Endodermal cell (in vitro differentiated cells): ENCODE results near the gene GRP. TPM values are rescaled to one million over a fixed set of nuclear protein-coding genes. Genes with fewer than 3 reads are reported as not detected.
"Not testable (repeated sequence)": the region's sequence is repeated elsewhere in the genome, so short reads cannot be mapped to it uniquely, and the experiment has no call there.

ENCODE experiments used
- DNase-seq: peaks from one replicate; pipeline ENCODE4 v3.0.0-alpha.2; 2017
- H3K27ac ChIP-seq: 2 replicates; pipeline ENCODE4 v1.5.1; 2013; ENCODE audit warnings: mild to moderate bottlenecking, low read depth, low read length, moderate library complexity
- H3K27me3 ChIP-seq: 2 replicates; pipeline ENCODE4 v1.6.1; 2013; ENCODE audit warnings: mild to moderate bottlenecking, low read length, moderate library complexity; ENCODE audit not compliant: insufficient read depth, control insufficient read depth, poor library complexity, severe bottlenecking
- H3K36me3 ChIP-seq: 2 replicates; pipeline ENCODE4 v1.7.0; 2013; ENCODE audit warnings: mild to moderate bottlenecking, low read length, moderate library complexity; ENCODE audit not compliant: control insufficient read depth, insufficient read depth
- H3K4me1 ChIP-seq: one replicate; pipeline ENCODE4 v1.7.0; 2013; ENCODE audit warnings: low read length; ENCODE audit not compliant: control insufficient read depth, insufficient read depth
- H3K4me3 ChIP-seq: 2 replicates; pipeline ENCODE4 v1.5.1; 2013; ENCODE audit warnings: mild to moderate bottlenecking, low read length, moderate library complexity
- H3K9ac ChIP-seq: 2 replicates; pipeline ENCODE4 v1.6.1; 2013; ENCODE audit warnings: mild to moderate bottlenecking, low read length, moderate library complexity; ENCODE audit not compliant: poor library complexity, severe bottlenecking; ENCODE audit errors: extremely low read depth
- H3K9me3 ChIP-seq: 2 replicates; pipeline ENCODE4 v1.6.1; 2013; ENCODE audit warnings: mild to moderate bottlenecking, low read length, moderate library complexity; ENCODE audit not compliant: control insufficient read depth
- H3K27ac Mint-ChIP-seq: 2 replicates; pipeline ENCODE4 v1.8.0; 2020; ENCODE audit warnings: mixed read lengths
- H3K27me3 Mint-ChIP-seq: 2 replicates; pipeline ENCODE4 v1.8.0; 2021; ENCODE audit warnings: mild to moderate bottlenecking, mixed read lengths; ENCODE audit not compliant: insufficient read depth
- H3K36me3 Mint-ChIP-seq: 2 replicates; pipeline ENCODE4 v1.8.0; 2020; ENCODE audit warnings: low read depth, mixed read lengths
- H3K4me1 Mint-ChIP-seq: 2 replicates; pipeline ENCODE4 v1.8.0; 2020; ENCODE audit warnings: mixed read lengths
- H3K4me3 Mint-ChIP-seq: 2 replicates; pipeline ENCODE4 v1.8.0; 2020; ENCODE audit warnings: mild to moderate bottlenecking, moderate library complexity, mixed read lengths
- H3K9me3 Mint-ChIP-seq: 2 replicates; pipeline ENCODE4 v1.8.0; 2020; ENCODE audit warnings: mild to moderate bottlenecking, mixed read lengths
- WGBS, 2 experiments: methylation state at CpG; one replicate each; pipeline versions ENCODE4 v1.1.5 to v1.1.7; 2013; ENCODE audit warnings: missing lambda C conversion rate in 2 of 2, mixed read lengths in 1 of 2; ENCODE audit not compliant: insufficient coverage in 1 of 2, insufficient read length in 1 of 2; 5-methylcytosine and 5-hydroxymethylcytosine counted together
- total RNA-seq, 2 donors: library from RNA; stranded (reverse); fragmentation: NEBNext Ultra II Directional in 1 of 2; extraction: Animal tissue kit (Norgen Biotek cat#: 25700) in 1 of 2; gene quantifications; 2 replicates in 1 of 2; 3 replicates in 1 of 2; pipeline ENCODE4 v1.2.1, GENCODE V29; 2021
- TF ChIP-seq, protein P1 (sequence below): fragments of 200-600 bp; sonication (generic); conservative IDR thresholded peaks from 2 replicates; pipeline ENCODE4 v1.5.0; 2021; ENCODE audit warnings: antibody characterized with exemption, mild to moderate bottlenecking

Gene GRP
- total RNA-seq, 2 donors from 2014 or later = 4.4 to 6.5 TPM

DNA sequence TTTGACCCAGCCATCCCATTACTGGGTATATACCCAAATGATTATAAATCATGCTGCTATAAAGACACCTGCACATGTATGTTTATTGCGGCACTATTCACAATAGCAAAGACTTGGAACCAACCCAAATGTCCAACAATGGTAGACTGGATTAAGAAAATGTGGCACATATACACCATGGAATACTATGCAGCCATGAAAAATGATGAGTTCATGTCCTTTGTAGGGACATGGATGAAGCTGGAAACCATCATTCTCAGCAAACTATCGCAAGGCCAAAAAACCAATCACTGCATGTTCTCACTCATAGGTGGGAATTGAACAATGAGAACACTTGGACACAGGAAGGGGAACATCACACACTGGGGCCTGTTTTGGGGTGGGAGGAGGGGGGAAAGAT lies 42.3 kb downstream of the GRP start:
- H3K27ac Mint-ChIP-seq, H3K36me3 Mint-ChIP-seq, H3K4me3 ChIP-seq, DNase-seq, H3K27ac ChIP-seq, H3K9ac ChIP-seq, H3K4me3 Mint-ChIP-seq, H3K4me1 ChIP-seq, H3K36me3 ChIP-seq, H3K4me1 Mint-ChIP-seq: not testable (repeated sequence)
- peaks cover 14% of the 10 kb centered on the region for H3K9me3 ChIP-seq
- WGBS, 2 experiments = 80% methylated on average over 1 of the region's 2 CpGs; no CpG with 5 or more reads in 1 of the 2 experiments
- peaks cover 56% of the 10 kb centered on the region for H3K27me3 ChIP-seq
- Mint-ChIP-seq H3K27me3 (peaks cover 99% of the 10 kb centered on the region), H3K9me3 (peaks cover 25% of the 10 kb centered on the region)

DNA sequence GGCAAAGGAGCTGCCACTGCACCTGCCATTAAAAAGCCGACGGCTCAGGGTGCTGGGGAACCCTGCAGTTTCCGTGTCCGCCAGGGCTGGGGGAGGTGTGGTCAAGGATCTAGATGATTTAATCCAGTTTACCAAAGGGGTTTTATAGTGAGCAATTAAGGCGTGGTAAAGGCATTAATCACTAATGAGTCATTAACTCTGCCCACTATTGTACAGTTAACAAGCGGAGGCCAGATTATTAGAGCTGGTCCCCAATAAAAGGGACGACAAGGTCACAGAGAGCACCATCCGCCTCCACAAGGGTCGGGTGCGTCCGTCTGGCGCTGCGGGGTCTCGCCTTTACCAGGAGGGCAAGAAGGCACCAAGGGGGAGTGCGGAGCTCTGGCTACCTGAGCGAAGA lies 43.7 kb downstream of the GRP start:
- Histone ChIP-seq H3K36me3 (no peaks in the 10 kb centered on the region), H3K27me3 (peaks cover 70% of the 10 kb centered on the region), H3K27ac (no peak overlapping the region), H3K9me3 (peaks cover 14% of the 10 kb centered on the region), H3K4me3 (no peak overlapping the region), H3K9ac (no peak overlapping the region), H3K4me1 (no peaks in the 10 kb centered on the region)
- H3K27ac Mint-ChIP-seq = no peak overlapping the region
- TF ChIP-seq, protein P1, sequence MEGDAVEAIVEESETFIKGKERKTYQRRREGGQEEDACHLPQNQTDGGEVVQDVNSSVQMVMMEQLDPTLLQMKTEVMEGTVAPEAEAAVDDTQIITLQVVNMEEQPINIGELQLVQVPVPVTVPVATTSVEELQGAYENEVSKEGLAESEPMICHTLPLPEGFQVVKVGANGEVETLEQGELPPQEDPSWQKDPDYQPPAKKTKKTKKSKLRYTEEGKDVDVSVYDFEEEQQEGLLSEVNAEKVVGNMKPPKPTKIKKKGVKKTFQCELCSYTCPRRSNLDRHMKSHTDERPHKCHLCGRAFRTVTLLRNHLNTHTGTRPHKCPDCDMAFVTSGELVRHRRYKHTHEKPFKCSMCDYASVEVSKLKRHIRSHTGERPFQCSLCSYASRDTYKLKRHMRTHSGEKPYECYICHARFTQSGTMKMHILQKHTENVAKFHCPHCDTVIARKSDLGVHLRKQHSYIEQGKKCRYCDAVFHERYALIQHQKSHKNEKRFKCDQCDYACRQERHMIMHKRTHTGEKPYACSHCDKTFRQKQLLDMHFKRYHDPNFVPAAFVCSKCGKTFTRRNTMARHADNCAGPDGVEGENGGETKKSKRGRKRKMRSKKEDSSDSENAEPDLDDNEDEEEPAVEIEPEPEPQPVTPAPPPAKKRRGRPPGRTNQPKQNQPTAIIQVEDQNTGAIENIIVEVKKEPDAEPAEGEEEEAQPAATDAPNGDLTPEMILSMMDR = no peak
- no peaks in the 10 kb centered on the region for H3K36me3 Mint-ChIP-seq
- 16 to 17% methylated on average over 9 to 14 of the region's 16 CpGs for WGBS, 2 experiments
- no peak for DNase-seq
- H3K4me3 Mint-ChIP-seq = no peak overlapping the region
- H3K27me3 Mint-ChIP-seq = peaks cover 100% of the 10 kb centered on the region
- peaks cover 13% of the 10 kb centered on the region for H3K4me1 Mint-ChIP-seq
- H3K9me3 Mint-ChIP-seq = peaks cover 18% of the 10 kb centered on the region

DNA sequence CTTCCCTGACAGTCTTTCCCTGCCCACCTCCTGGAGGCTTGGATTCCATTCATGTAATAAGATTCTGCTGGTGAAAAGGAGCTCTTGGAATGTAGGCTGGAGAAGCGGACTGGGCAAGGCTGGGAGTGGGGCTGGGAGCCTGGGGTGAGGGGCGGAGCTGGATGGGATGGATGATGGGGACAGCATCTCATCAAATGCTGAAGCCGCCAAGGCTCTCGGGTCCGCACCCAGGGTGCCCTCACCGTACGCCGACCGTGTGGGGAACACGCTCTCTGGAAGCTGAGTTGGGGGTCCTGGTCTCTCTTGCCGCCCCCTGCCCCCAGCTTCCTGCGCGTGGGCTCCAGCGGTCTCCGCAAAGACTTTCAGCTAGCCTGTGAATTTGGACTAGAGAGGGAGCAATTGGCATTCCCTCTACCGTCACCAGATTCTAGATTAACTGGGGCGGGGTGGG lies 44.2 kb downstream of the GRP start:
- TF ChIP-seq, protein P1 = no peak
- Mint-ChIP-seq H3K27me3 (peaks cover 98% of the 10 kb centered on the region), H3K9me3 (peaks cover 15% of the 10 kb centered on the region), H3K36me3 (no peaks in the 10 kb centered on the region), H3K27ac (no peak overlapping the region), H3K4me1 (peaks cover 14% of the 10 kb centered on the region), H3K4me3 (no peak overlapping the region)
- Histone ChIP-seq H3K36me3 (no peaks in the 10 kb centered on the region), H3K27me3 (peaks cover 74% of the 10 kb centered on the region), H3K9ac (no peak overlapping the region), H3K4me3 (no peak overlapping the region), H3K27ac (no peak overlapping the region), H3K9me3 (peaks cover 14% of the 10 kb centered on the region), H3K4me1 (no peaks in the 10 kb centered on the region)
- 9 to 10% methylated on average over 4 to 16 of the region's 17 CpGs for WGBS, 2 experiments
- peak; percentile 80 for DNase-seq
